Stimulated activated CD8-positive, alpha-beta memory T cell treated with anti-CD3 and anti-CD28 coated beads, Interleukin-2, amount 100 ng/mL, for 1 hour (primary cell): ENCODE data around the gene SUPT4H1.

Experiments used
- DNase-seq, 2 donors: peaks; one replicate each; pipeline ENCODE4 v3.0.0-alpha.2; 2020; ENCODE audit warnings: low read depth in 2 of 2

Gene SUPT4H1

DNA sequence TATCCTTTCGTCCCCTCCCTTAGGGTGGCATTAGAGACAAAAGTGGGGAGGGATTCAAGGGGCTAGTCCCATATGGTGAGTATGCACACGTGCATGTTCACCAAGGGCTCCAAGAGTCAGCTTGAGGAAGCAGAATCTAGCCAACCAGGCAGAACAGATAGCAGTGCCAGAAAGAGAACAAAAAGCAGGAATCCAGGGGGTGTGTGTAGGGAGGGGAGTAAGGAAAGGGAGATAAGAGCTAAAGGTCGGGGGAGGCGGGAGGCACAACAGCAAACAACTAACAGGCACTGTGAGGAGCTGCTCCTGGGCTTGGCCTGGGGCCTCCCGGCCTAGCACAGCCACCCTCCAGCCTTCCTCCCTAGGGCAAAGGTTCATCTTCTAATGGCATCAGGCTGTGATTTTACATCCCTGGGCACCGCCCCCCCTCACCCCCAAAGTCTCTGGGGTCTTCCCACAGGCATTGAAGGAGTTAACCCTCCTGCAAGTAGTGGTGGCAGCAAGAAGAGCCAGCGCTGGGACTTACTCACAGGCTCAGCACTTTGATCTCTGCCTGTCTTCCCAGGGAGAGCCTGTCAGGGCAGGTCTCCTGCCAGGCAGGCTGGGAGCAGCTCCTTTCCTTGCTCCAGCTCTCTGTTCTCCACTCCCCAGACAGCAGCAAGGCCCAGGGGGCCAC lies 12.4 kb upstream of the SUPT4H1 start:
- DNase-seq: no peak

GRCh38 chr17:58363457-58364185 lies 11.6 kb upstream of the SUPT4H1 start:
- no peak for DNase-seq

DNA sequence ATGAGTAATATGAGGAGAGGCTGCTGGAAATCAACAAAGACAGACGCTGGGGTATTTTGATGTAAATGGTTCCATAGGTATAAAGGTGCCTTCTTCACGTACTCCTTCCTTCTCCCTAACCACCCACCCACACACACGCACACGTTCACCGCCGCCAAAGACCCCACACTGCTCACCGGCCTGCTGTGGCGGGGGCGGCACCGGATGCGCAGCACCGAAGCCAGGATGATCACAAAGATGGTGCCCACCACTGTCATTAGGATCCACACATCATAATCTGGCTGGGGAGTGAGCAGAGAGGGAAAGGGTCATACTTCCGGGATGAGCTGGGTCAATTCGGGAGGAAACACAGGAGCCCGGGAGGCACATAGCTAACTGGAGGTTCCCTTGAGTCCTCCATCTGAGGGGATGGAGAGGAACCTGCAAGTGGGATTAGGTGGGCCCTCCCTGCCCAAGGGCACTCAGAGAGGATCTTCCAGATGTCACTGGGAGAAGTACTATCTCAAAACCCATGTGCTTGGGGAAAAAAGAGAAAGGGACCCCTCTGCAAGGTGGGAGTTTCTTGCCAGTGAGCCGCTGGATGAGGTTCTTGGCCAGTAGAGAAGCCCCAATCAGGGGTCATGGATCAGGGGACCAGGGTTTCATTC lies 10.5 kb upstream of the SUPT4H1 start:
- DNase-seq: no peak

GRCh38 chr17:58360296-58361063 lies 8.5 kb upstream of the SUPT4H1 start:
- no peak for DNase-seq

GRCh38 chr17:58358408-58359172 lies 6.6 kb upstream of the SUPT4H1 start:
- DNase-seq: no peak

DNA sequence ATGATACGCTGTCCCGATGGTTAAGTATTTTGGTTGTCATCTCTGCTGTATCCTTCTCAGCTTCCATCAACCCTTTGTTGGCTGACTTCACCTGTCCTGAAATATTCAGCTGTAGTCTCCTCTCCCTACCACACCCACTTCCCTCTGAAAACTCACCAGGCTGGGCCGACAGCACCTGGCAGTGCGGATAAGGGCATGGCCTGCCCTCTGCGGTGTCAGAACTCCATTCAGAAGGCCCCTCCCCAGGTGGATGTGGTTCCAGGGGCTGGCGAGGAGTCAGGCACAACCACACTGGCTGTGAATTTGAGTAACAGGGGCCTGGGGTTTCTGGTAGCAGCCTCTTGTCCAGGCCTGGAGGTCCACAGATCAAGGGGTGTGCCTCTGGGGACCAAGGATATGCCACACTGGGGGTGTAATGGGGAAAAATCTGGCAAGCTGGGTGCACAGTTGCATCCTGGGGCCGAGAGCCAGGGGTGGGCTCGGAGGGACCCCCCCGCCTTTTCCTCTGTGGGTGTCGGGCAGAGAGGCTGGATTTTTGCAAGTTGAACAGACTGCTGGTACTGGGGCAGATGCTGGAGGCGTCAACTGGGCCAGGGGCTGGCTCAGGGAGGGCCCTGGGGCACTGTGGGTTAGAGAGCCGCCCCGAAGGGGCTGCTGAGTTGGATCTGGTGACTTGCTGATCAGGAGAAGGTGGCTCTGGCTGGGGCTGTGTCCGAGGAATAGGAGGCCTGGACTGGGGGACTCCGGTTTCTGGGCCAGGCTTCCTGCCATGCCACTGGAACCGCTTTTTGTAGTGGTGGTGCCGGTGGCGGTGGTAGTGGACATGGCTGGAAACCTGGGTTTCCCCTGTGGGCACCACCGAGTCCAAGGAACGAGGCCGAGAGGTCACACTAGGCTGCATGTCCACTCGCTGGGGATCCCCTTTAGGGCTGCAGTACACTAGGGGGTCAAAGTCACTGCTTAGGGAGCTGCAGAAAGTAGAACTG lies 5.6 kb upstream of the SUPT4H1 start:
- DNase-seq: no peak

- DNase-seq: no peak
Measured at GRCh38 chr17:58356231-58356630, 4.2 kb upstream of the SUPT4H1 start.

DNA sequence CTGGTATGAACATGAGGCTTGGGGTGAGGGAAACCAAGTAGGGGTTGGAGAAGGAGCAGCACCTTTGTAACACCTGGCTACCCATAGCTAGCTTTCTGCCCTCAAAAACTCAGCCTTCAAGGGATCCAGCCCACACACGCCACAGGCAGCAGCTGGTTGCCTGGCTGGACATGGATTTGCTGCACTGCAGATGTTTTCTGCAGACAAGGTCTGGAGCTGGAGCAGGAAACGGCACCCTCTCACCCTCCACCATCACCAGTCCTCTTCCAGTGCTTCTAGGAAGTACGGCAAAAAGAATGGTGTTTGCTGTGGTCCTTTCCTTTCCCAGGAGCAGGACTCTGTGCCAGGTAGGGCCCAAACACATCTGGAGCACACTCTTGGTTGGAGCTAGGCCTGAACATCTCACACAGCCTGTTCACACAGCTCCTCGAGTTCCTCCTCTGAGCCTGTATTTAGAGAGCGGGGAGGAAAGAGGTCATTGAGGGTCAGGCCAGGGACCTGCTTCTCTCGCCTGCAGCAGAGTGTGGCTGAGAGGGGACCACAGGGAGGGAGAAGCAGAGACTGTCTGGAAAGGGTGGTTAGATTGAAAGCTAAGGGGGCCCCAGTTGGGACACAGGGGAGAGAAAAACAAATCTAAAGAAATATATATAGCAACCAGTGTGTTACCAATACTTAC lies 2.7 kb upstream of the SUPT4H1 start:
- DNase-seq: no peak

DNA sequence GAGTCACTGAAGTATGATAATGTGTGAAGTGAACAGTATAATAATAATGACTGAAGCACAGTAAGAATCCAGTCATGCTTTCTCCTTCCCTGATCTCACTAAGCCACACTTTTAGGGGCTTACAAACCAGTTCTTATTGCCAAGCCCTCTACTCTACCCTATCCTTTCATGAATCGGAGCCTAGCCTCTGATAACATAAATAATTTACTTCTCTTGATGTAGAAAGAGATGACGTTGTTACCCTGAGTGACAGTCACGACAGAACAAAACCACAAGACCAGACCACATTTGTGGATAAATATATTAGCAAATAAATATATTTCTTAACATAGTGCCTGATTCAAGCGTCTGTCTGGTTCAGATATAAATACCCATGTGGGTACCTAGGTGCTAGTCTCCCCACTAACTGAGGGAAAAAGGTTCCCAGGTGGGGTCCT lies 1.4 kb upstream of the SUPT4H1 start:
- DNase-seq: no peak

DNA sequence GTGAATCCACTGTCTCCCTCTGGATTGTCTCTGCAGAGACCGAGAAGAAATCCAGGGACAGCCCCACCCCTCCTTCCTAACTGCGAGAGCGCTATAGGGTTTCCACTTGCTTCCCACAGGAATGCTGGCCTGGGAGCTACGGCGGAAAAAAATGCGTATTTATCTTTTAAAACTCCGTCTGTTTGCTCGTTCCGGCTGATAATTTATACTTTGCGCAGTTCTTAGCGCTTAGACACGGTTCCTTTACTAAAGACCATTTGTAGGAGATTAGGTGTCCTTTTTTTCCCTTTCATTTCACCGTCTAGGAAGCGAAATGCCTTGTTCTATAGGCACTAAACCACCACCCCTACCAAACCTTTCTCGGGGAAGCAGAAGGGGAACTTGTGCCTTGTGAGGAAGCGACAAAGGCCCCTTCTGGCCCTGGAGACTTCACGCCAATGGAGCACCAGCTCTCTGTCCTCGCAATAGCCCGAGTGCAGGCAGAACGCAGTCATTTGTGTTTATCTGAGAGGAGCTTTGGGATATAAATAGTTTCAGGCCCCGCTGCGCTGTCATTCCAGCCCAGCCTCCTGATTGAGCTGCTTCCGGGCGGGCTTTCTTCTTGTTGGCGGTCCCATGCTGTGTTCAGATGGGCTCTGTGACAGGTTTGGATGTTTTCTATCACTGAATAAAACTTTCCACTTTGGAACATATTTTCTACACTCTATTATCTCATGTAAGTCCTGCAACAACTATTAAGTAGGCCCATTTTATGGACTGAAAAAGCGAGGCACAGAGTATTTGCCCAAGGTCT lies 791 bp upstream of the SUPT4H1 start:
- DNase-seq: no peak

DNA sequence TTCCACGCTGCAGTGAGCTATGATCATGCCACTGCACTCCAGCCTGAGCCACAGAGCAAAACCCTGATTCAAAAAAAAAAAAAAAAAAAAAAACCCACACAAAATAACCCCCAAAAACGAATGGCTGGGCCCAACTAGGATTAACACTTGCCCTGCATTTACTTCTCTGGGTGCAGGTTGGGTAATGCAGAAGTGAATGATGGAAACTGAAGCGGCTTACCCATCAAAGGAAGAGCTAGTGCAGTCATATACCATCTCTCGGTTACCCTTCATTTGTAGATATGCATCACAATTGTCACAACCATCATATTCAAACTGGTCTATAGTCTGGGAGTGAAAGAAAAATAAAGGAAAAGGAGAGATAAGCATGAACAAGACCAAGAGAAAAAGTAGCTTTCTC lies 819 bp downstream of the SUPT4H1 start:
- DNase-seq: no peak

GRCh38 chr17:58348038-58348437 lies 4.0 kb downstream of the SUPT4H1 start:
- no peak for DNase-seq

- no peak for DNase-seq
Measured at GRCh38 chr17:58345500-58345899, 6.5 kb downstream of the SUPT4H1 start.

GRCh38 chr17:58344791-58345157 lies 7.2 kb downstream of the SUPT4H1 start:
- DNase-seq: no peak

GRCh38 chr17:58344047-58344790 lies 7.8 kb downstream of the SUPT4H1 start:
- peak; percentile 77 to 78 for DNase-seq

DNA sequence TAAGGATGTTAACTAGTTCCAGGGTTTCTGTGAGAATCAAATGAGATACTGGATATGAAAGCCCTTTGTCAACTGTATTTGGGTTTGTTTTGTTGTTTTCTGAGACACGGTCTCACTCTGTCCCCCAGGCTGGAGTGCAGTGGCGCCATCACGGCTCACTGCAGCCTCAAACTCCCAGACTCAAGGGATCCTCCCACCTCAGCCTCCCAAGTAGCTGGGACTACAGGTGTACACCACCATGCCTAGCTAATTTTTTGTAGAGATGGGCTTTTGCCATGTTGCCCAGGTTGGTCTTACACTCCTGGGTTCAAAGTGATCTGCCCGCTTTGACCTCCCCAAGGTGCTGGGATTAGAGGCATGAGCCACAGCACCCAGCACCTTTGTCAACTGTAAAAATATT lies 8.9 kb downstream of the SUPT4H1 start:
- DNase-seq: no peak

- DNase-seq: no peak
Measured at GRCh38 chr17:58341861-58342475, 10.0 kb downstream of the SUPT4H1 start.
